ENCODE data around the gene OMG.
"Not testable (repeated sequence)": the region's sequence is repeated elsewhere in the genome, so short reads cannot be mapped to it uniquely, and the experiment has no call there.

OMG gene

GRCh38 chr17:31307640-31308039 lies 10.6 kb upstream of the OMG start:
- no peak for DNase-seq

GRCh38 chr17:31299624-31300023 lies 2.6 kb upstream of the OMG start:
- no peak for DNase-seq

- DNase-seq: no peak
These were observed 897 bp downstream of the OMG start for GRCh38 chr17:31296142-31296541.

GRCh38 chr17:31295489-31295871 lies 1.6 kb downstream of the OMG start:
- DNase-seq: no peak

GRCh38 chr17:31294820-31295488 lies 2.1 kb downstream of the OMG start:
- no peak for DNase-seq

- no peak for DNase-seq
These were observed 2.8 kb downstream of the OMG start for GRCh38 chr17:31294231-31294630.

- no peak for DNase-seq
These were observed 3.5 kb downstream of the OMG start for GRCh38 chr17:31293581-31293980.

GRCh38 chr17:31291820-31292219 lies 5.2 kb downstream of the OMG start:
- no peak for DNase-seq

GRCh38 chr17:31289790-31290189 lies 7.2 kb downstream of the OMG start:
- no peak for DNase-seq

- not testable (repeated sequence) for DNase-seq
These were observed 9.1 kb downstream of the OMG start for GRCh38 chr17:31287932-31288331.

- no peak for DNase-seq
These were observed 10.5 kb downstream of the OMG start for GRCh38 chr17:31286587-31286986.

- DNase-seq: no peak
These were observed 13.2 kb downstream of the OMG start for GRCh38 chr17:31283841-31284240.

- DNase-seq: no peak
These were observed 16.0 kb downstream of the OMG start for GRCh38 chr17:31281061-31281460.

GRCh38 chr17:31279401-31279800 lies 17.6 kb downstream of the OMG start:
- DNase-seq: no peak

- DNase-seq: no peak
These were observed 21.9 kb downstream of the OMG start for GRCh38 chr17:31275116-31275515.

- DNase-seq: no peak
These were observed 22.8 kb downstream of the OMG start for GRCh38 chr17:31274252-31274651.

GRCh38 chr17:31273516-31273915 lies 23.5 kb downstream of the OMG start:
- no peak for DNase-seq

- no peak for DNase-seq
These were observed 24.2 kb downstream of the OMG start for GRCh38 chr17:31272803-31273202.

- no peak for DNase-seq
These were observed 24.8 kb downstream of the OMG start for GRCh38 chr17:31272236-31272635.

GRCh38 chr17:31269578-31269983 lies 27.5 kb downstream of the OMG start:
- DNase-seq: no peak

GRCh38 chr17:31269036-31269577 lies 27.9 kb downstream of the OMG start:
- no peak for DNase-seq

GRCh38 chr17:31266042-31266441 lies 31.0 kb downstream of the OMG start:
- DNase-seq: no peak

- DNase-seq: not testable (repeated sequence)
These were observed 34.1 kb downstream of the OMG start for GRCh38 chr17:31262923-31263322.

- DNase-seq: no peak
These were observed 35.4 kb downstream of the OMG start for GRCh38 chr17:31261601-31262000.

GRCh38 chr17:31260151-31260550 lies 36.9 kb downstream of the OMG start:
- no peak for DNase-seq
